Lower leg skin (tissue), 4 donors: ENCODE measurements around the gene NEK2. TPM values are rescaled to one million over a fixed set of nuclear protein-coding genes. Genes with fewer than 3 reads are reported as not detected.

ENCODE experiments used
- DNase-seq, 2 donors: peaks; one replicate each; pipeline ENCODE4 v3.0.0-alpha.2; 2019; ENCODE audit warnings: low spot score in 2 of 2
- H3K4me3 ChIP-seq: fragments of 200-600 bp; sonication (generic); 2 replicates; pipeline ENCODE4 v1.5.1; 2017; ENCODE audit warnings: mild to moderate bottlenecking, low read depth; ENCODE audit not compliant: poor library complexity, severe bottlenecking
- POLR2A ChIP-seq, 2 donors: fragments of 450-650 bp; IDR thresholded peaks; one replicate each; pipeline ENCODE4 v1.6.1; 2016 to 2017; ENCODE audit warnings: antibody characterized with exemption in 2 of 2, mild to moderate bottlenecking in 1 of 2, moderate library complexity in 1 of 2
- WGBS, 2 donors: methylation state at CpG; one replicate each; pipeline ENCODE4 v1.1.5; 2018; 5-methylcytosine and 5-hydroxymethylcytosine counted together
- intact Hi-C: fragments of 100-400 bp; cut with DNase I; formaldehyde crosslinking; loops from one replicate; pipeline ENCODE4 v1.15.0; 2023; ENCODE audit warnings: low total_unique reads
- total RNA-seq, 4 donors: library from RNA; depleted of rRNA; stranded (reverse); fragments of >200 nt; gene quantifications; one replicate each; pipeline ENCODE4 v1.1.0, GENCODE V29; 2016
- TF ChIP-seq, protein P1 (sequence below), 3 donors: fragments of 450-650 bp; IDR thresholded peaks; one replicate each; pipeline ENCODE4 v1.5.1; 2016; ENCODE audit warnings: antibody characterized with exemption in 3 of 3, mild to moderate bottlenecking in 3 of 3, moderate library complexity in 2 of 3

Gene NEK2
- total RNA-seq, 4 donors from 2014 or later, result 1.5 to 3.7 (median 2.7) TPM; not detected in 1

DNA sequence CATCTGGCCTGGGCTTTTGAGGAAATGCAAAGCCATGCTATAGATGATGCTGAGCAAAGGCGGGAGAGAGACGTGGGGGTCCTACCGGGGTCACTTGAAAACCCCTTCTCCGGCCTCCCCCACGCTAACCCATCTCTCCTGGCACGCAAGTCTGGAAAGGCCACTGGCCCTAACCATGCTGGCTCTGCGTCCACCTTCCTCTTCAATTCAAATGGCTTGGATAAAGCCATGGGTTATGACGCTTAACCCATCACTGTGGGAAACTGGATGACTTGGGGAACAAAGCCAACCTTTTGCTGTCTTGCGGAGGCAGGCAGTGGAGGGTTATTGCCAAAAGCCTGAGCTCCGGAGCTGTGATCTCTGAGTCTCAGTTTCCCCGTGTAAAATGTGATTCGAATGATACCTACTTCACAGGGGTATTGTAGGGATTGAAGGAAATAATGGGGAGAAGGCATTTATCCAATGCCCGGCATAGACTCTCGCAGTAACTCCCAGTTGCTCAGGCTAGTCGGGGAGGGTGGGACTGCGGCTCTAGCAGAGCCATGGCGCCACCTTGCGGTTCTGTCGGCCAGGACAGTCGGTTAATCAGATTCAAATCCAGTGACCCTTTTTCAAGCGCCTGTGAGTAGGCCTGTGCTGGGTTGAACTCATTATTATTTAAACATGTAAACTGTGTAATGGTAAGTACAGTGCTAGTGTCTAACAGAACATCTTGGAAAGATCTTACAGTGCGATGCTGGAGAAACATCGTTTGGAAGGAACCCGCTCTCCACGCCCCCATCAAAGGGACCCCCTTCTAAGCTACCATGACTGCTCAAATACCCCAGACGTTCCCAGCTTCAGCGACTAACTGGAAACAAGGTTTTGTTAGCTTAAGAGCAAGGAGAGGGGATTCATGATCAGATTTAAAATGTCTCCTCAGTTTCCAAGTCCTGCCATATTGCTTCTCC lies 20.3 kb downstream of the NEK2 start:
- H3K4me3 ChIP-seq, result no peak overlapping the region
- DNase-seq, result peak; percentile 78 to 97
- no peak for TF ChIP-seq POLR2A (IDR thresholded peaks at IDR 0.05)
- TF ChIP-seq, protein P1, sequence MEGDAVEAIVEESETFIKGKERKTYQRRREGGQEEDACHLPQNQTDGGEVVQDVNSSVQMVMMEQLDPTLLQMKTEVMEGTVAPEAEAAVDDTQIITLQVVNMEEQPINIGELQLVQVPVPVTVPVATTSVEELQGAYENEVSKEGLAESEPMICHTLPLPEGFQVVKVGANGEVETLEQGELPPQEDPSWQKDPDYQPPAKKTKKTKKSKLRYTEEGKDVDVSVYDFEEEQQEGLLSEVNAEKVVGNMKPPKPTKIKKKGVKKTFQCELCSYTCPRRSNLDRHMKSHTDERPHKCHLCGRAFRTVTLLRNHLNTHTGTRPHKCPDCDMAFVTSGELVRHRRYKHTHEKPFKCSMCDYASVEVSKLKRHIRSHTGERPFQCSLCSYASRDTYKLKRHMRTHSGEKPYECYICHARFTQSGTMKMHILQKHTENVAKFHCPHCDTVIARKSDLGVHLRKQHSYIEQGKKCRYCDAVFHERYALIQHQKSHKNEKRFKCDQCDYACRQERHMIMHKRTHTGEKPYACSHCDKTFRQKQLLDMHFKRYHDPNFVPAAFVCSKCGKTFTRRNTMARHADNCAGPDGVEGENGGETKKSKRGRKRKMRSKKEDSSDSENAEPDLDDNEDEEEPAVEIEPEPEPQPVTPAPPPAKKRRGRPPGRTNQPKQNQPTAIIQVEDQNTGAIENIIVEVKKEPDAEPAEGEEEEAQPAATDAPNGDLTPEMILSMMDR (IDR thresholded peaks at IDR 0.05), result peak in 1 of 3 donors; percentile 75
- intact Hi-C loops, result no loop called here
- WGBS, 2 donors, result 37 to 45% methylated on average over 27 of the region's 27 CpGs

DNA sequence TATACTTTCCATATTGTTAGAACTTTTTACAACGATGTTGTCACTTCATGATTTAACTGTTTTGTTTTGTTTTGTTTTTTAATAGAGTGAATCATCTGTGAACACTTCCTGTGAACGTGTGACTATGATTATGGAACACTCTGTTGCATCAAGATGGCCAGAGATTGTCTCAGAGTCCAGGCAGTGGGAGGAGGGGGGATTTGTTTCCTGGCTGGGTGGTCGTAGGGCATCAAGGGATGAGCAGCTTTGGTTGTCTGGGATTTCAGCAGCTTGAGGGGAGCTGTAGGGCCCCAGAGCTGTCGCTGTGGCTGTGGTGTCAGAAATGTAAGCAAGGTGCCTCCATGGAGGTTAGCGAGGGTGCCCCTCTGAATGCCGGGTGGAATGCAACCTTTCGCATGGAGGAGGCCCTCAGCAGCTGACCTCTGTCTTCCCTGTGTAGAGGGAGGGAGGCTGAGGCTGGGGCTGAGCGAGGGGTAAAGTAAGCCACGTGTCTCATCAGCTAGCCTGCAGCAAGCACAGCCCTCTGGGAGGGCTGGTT lies 21.4 kb downstream of the NEK2 start:
- no peak overlapping the region for H3K4me3 ChIP-seq
- intact Hi-C loops, result no loop called here
- no peak for TF ChIP-seq POLR2A (IDR thresholded peaks at IDR 0.05)
- TF ChIP-seq, protein P1 (IDR thresholded peaks at IDR 0.05), result no peak
- DNase-seq, result peak in 1 of 2 donors; percentile 64
- WGBS, 2 donors, result 69 to 71% methylated on average over 9 of the region's 9 CpGs

DNA sequence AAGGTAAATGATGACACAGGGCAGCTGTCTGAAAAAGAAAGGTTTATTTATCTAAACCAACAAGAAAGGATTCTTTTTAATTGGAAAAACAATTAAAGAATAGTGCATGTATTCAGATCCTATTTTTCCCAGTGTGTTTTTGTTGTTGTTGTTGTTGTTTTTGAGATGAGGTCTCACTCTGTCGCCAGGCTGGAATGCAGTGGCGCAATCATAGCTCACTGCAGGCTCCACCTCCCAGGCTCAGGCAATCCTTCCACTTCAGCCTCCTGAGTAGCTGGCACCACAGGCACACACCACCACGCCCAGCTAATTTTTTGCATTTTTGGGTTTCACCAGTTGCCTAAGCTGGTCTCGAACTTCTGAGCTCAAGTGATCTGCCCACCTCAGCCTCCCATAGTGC lies 22.1 kb downstream of the NEK2 start:
- no peak for TF ChIP-seq POLR2A (IDR thresholded peaks at IDR 0.05)
- TF ChIP-seq, protein P1 (IDR thresholded peaks at IDR 0.05), result no peak
- 72 to 75% methylated on average over 4 of the region's 4 CpGs for WGBS, 2 donors
- peak in 1 of 2 donors; percentile 83 for DNase-seq
- intact Hi-C loops, result no loop called here
- no peak overlapping the region for H3K4me3 ChIP-seq

DNA sequence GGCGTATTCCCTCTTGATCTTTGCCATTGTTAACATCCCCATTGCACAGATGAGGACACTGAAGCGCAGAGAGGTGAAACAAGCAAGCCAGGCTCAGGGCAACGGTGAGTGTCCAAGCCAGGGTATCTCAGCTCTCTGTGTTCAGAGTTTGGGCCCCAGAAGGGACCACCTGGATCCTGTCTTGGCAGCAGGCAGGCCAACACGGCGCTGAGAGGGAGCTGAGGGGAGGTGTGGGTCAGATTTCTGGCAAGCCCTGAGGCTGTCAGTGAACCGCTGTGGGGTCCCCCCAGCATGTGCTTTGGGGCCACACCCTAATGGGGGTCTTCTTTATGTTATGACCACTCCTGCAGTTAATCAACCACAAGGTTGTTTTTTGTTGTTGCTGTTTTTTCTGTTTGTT lies 23.1 kb downstream of the NEK2 start:
- intact Hi-C loops, result no loop called here
- no peak overlapping the region for H3K4me3 ChIP-seq
- TF ChIP-seq POLR2A (IDR thresholded peaks at IDR 0.05), result no peak
- TF ChIP-seq, protein P1 (IDR thresholded peaks at IDR 0.05), result no peak
- 90 to 91% methylated on average over 6 of the region's 6 CpGs for WGBS, 2 donors
- peak in 1 of 2 donors; percentile 37 for DNase-seq

DNA sequence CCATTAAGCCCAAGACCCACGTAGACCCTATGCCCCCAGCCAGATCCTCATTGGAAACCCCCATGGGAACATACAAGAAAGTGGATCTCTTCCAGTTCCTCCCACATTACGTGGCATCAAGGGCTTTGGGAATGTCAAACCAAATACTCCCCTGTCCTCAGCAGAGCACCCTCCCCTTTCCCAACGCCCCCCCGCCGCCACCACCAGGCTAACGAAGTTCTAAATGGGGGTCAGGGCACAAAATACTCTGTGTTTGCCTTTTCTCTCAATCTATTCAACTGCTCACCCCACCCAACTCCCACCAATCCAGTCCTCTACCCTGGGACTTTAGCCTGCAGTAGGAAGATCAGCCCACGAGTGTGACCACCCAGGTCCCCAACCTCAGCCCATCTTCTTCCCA lies 24.5 kb downstream of the NEK2 start:
- TF ChIP-seq, protein P1 (IDR thresholded peaks at IDR 0.05), result no peak
- TF ChIP-seq POLR2A (IDR thresholded peaks at IDR 0.05), result no peak
- DNase-seq, result peak in 1 of 2 donors; percentile 60
- WGBS, 2 donors, result 93 to 94% methylated on average over 7 of the region's 7 CpGs
- intact Hi-C loops, result no loop called here
- H3K4me3 ChIP-seq, result no peak overlapping the region
